HepG2 (cell line): Measurements from ENCODE around the gene CHD2. TPM values are rescaled to one million over a fixed set of nuclear protein-coding genes. Genes with fewer than 3 reads are reported as not detected.
A peak's percentile ranks its signal among the peaks of the same experiment; 100 is the strongest.

Source experiments
- ATM ChIP-seq: fragments of 450-650 bp; IDR thresholded peaks from 2 replicates; pipeline ENCODE4 v1.7.1; 2017; ENCODE audit warnings: mild to moderate bottlenecking, borderline replicate concordance
- BHLHE40 ChIP-seq: IDR thresholded peaks from 2 replicates; pipeline ENCODE4 v1.6.1; 2011; ENCODE audit warnings: low read length, improper control_type of control experiment
- FOXK2 ChIP-seq: fragments of 450-650 bp; IDR thresholded peaks from 2 replicates; pipeline ENCODE4 v1.6.1; 2016
- HNF4A ChIP-seq: sonication (generic); formaldehyde crosslinking; IDR thresholded peaks from 2 replicates; pipeline ENCODE4 v1.4.0; 2020; ENCODE audit warnings: missing genetic modification reagents
- NCOA2 ChIP-seq: sonication (generic); formaldehyde crosslinking; IDR thresholded peaks from 2 replicates; pipeline ENCODE4 v1.8.0; 2022; ENCODE audit warnings: inconsistent platforms
- NFIC ChIP-seq: IDR thresholded peaks from 2 replicates; pipeline ENCODE4 v1.6.1; 2012; ENCODE audit warnings: mild to moderate bottlenecking, low read length, inconsistent platforms
- PHF5A ChIP-seq: IDR thresholded peaks from one replicate; pipeline ENCODE4 v1.6.1; 2018; ENCODE audit warnings: low read depth, missing genetic modification reagents; ENCODE audit not compliant: unreplicated experiment
- PHF8 ChIP-seq: sonication (generic); formaldehyde crosslinking; IDR thresholded peaks from 2 replicates; pipeline ENCODE4 v1.5.0; 2020; ENCODE audit warnings: missing genetic modification reagents
- PLRG1 ChIP-seq: fragments of 450-650 bp; conservative IDR thresholded peaks from 2 replicates; pipeline ENCODE4 v1.6.1; 2016
- POLR2G ChIP-seq: fragments of 200-400 bp; formaldehyde crosslinking; IDR thresholded peaks from 2 replicates; pipeline ENCODE4 v1.6.1; 2018; ENCODE audit warnings: mild to moderate bottlenecking, low read depth, low read length, moderate library complexity
- SIN3B ChIP-seq: fragments of 150-350 bp; IDR thresholded peaks from 2 replicates; pipeline ENCODE4 v1.6.1; 2014; ENCODE audit warnings: low read length
- STAT5B ChIP-seq: sonication (generic); formaldehyde crosslinking; IDR thresholded peaks from 2 replicates; pipeline ENCODE4 v1.4.0; 2020; ENCODE audit warnings: missing genetic modification reagents
- TBX3 ChIP-seq: fragments of 450-650 bp; IDR thresholded peaks from 2 replicates; pipeline ENCODE4 v1.6.1; 2017; ENCODE audit warnings: antibody characterized with exemption, mild to moderate bottlenecking, inconsistent platforms, borderline replicate concordance
- ZBTB21 ChIP-seq: sonication (generic); formaldehyde crosslinking; IDR thresholded peaks from 2 replicates; pipeline ENCODE4 v1.4.0; 2020; ENCODE audit warnings: missing genetic modification reagents
- ZNF260 ChIP-seq: sonication (generic); formaldehyde crosslinking; IDR thresholded peaks from 2 replicates; pipeline ENCODE4 v1.4.0; 2020; ENCODE audit warnings: missing genetic modification reagents, low read depth, mild to moderate bottlenecking, borderline replicate concordance
- ZNF274 ChIP-seq: sonication (generic); formaldehyde crosslinking; IDR thresholded peaks from 2 replicates; pipeline ENCODE4 v1.5.1; 2020; ENCODE audit warnings: mild to moderate bottlenecking, missing genetic modification reagents
- ZNF496 ChIP-seq: sonication (generic); formaldehyde crosslinking; IDR thresholded peaks from 2 replicates; pipeline ENCODE4 v1.8.1; 2023; ENCODE audit warnings: mild to moderate bottlenecking, moderate library complexity, missing genetic modification reagents; ENCODE audit not compliant: insufficient replicate concordance
- ZNF547 ChIP-seq: sonication (generic); formaldehyde crosslinking; IDR thresholded peaks from 2 replicates; pipeline ENCODE4 v1.5.1; 2020; ENCODE audit warnings: mild to moderate bottlenecking, missing genetic modification reagents
- ZNF737 ChIP-seq: sonication (generic); formaldehyde crosslinking; IDR thresholded peaks from 2 replicates; pipeline ENCODE4 v1.5.0; 2020; ENCODE audit warnings: missing genetic modification reagents, mild to moderate bottlenecking, borderline replicate concordance
- ZNF879 ChIP-seq: sonication (generic); formaldehyde crosslinking; IDR thresholded peaks from 2 replicates; pipeline ENCODE4 v1.8.1; 2023; ENCODE audit warnings: missing genetic modification reagents
- polyA plus RNA-seq, 8 experiments: library from polyadenylated mRNA; depleted of rRNA in 3 of 8; stranded (reverse) in 7 of 8; unstranded in 1 of 8; fragments of >200 nt; fragmentation: Illumina TruSeq in 4 of 8; extraction: Trizol in 4 of 8; gene quantifications; 2 replicates each; pipeline versions ENCODE4 v1.2.1 to v1.2.3, GENCODE V29; 2011 to 2016; ENCODE audit warnings: low read depth in 4 of 8, missing spikeins in 1 of 8, mixed read lengths in 1 of 8; ENCODE audit not compliant: insufficient read depth in 1 of 8
- total RNA-seq, 5 experiments: library from RNA; depleted of rRNA; stranded (reverse); fragments of >200 nt; fragmentation: Illumina TruSeq; extraction: Trizol; gene quantifications; 2 replicates each; pipeline ENCODE4 v1.2.3, GENCODE V29; 2016; ENCODE audit warnings: low read depth in 1 of 5
- TF ChIP-seq, protein P1 (sequence below): sonication (generic); formaldehyde crosslinking; IDR thresholded peaks from 2 replicates; pipeline ENCODE4 v1.9.0; 2021; ENCODE audit warnings: missing genetic modification reagents, mild to moderate bottlenecking, borderline replicate concordance
- TF ChIP-seq, protein P2 (sequence below): sonication (generic); formaldehyde crosslinking; IDR thresholded peaks from 2 replicates; pipeline ENCODE4 v1.5.0; 2020; ENCODE audit warnings: missing genetic modification reagents
- TF ChIP-seq, protein P3 (sequence below): sonication (generic); formaldehyde crosslinking; IDR thresholded peaks from 2 replicates; pipeline ENCODE4 v1.4.0; 2020; ENCODE audit warnings: low read depth, mild to moderate bottlenecking, missing genetic modification reagents
- TF ChIP-seq, protein P4 (sequence below): sonication (generic); formaldehyde crosslinking; IDR thresholded peaks from 2 replicates; pipeline ENCODE4 v1.5.0; 2020; ENCODE audit warnings: mild to moderate bottlenecking, missing genetic modification reagents
- TF ChIP-seq, protein P5 (sequence below): sonication (generic); formaldehyde crosslinking; IDR thresholded peaks from 2 replicates; pipeline ENCODE4 v1.5.0; 2020; ENCODE audit warnings: missing genetic modification reagents, mild to moderate bottlenecking, borderline replicate concordance

CHD2 gene
- total and polyA plus RNA-seq, 2 of the 13 experiments (the other 11 are each of a cell fraction or from before 2014, with no cell fraction given): 54.0 to 54.1 TPM

DNA sequence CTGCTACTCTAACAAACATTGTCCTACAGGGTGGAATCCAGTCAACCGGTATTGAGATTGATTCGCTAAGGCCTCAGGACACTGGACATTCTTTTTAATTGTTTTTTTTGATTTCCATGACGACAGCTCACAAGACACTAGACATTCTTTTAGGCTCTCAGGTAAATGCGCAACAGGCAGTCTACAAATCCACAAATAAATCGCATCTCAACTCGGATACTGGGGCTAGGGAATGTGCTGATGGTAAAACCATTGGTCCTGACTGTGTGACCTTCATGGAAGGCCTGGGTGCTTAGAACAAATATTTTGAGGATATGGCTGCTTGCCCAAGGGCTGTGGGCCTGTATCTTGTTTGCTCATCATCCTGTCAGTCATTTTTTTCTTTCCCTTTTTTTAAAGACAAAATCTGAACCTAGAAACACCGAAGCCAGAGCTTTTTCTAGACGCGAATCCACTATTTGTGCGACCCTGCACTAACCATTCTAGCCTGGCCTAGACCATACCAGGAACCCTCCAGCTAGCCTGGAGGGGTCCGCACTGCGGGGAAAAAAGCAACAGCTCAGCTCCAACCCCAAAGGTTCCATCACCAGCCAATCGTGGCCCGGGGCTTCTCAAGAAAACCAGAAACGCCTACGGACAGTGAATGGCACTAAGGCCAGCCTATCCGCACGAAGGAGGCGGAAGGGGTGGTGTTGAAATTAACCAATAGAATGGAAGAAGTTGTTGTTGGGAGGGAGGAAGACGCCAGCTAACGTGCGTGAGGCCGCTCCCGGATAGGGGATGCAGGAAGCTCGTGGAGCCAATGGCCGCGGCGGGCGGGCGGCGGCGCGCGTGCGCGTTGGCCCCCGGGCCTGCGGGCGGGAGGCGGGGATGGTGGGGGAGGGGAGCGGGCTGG, 18.1 kb upstream of the CHD2 start (continued):
- TF ChIP-seq, protein P1, sequence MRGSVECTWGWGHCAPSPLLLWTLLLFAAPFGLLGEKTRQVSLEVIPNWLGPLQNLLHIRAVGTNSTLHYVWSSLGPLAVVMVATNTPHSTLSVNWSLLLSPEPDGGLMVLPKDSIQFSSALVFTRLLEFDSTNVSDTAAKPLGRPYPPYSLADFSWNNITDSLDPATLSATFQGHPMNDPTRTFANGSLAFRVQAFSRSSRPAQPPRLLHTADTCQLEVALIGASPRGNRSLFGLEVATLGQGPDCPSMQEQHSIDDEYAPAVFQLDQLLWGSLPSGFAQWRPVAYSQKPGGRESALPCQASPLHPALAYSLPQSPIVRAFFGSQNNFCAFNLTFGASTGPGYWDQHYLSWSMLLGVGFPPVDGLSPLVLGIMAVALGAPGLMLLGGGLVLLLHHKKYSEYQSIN (CRISPR knock-in tag): no peak
- no peak for TF ChIP-seq ZBTB21
- TF ChIP-seq PHF8: peak; percentile 79
- TF ChIP-seq FOXK2: peak; percentile 57
- TF ChIP-seq, protein P2, sequence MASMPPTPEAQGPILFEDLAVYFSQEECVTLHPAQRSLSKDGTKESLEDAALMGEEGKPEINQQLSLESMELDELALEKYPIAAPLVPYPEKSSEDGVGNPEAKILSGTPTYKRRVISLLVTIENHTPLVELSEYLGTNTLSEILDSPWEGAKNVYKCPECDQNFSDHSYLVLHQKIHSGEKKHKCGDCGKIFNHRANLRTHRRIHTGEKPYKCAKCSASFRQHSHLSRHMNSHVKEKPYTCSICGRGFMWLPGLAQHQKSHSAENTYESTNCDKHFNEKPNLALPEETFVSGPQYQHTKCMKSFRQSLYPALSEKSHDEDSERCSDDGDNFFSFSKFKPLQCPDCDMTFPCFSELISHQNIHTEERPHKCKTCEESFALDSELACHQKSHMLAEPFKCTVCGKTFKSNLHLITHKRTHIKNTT (CRISPR knock-in tag): no peak
- no peak for TF ChIP-seq SIN3B
- no peak for TF ChIP-seq PHF5A
- TF ChIP-seq ZNF879: peak; percentile 74; the same call in 1 of the 2 replicates
- no peak for TF ChIP-seq PLRG1
- 0 out of 2 replicates have a peak, but pooled peaks have one; percentile 68 for TF ChIP-seq ZNF547 (CRISPR knock-in tag)
- no peak for TF ChIP-seq TBX3
- no peak for TF ChIP-seq BHLHE40
- no peak for TF ChIP-seq ZNF260 (CRISPR knock-in tag)
- no peak for TF ChIP-seq ZNF274 (CRISPR knock-in tag)
- TF ChIP-seq, protein P3, sequence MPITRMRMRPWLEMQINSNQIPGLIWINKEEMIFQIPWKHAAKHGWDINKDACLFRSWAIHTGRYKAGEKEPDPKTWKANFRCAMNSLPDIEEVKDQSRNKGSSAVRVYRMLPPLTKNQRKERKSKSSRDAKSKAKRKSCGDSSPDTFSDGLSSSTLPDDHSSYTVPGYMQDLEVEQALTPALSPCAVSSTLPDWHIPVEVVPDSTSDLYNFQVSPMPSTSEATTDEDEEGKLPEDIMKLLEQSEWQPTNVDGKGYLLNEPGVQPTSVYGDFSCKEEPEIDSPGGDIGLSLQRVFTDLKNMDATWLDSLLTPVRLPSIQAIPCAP: no peak
- TF ChIP-seq ZNF737 (CRISPR knock-in tag): no peak
- TF ChIP-seq NFIC: no peak
- TF ChIP-seq NCOA2: no peak
- TF ChIP-seq STAT5B (CRISPR knock-in tag): no peak
- no peak for TF ChIP-seq HNF4A (CRISPR knock-in tag)
- TF ChIP-seq, protein P4, sequence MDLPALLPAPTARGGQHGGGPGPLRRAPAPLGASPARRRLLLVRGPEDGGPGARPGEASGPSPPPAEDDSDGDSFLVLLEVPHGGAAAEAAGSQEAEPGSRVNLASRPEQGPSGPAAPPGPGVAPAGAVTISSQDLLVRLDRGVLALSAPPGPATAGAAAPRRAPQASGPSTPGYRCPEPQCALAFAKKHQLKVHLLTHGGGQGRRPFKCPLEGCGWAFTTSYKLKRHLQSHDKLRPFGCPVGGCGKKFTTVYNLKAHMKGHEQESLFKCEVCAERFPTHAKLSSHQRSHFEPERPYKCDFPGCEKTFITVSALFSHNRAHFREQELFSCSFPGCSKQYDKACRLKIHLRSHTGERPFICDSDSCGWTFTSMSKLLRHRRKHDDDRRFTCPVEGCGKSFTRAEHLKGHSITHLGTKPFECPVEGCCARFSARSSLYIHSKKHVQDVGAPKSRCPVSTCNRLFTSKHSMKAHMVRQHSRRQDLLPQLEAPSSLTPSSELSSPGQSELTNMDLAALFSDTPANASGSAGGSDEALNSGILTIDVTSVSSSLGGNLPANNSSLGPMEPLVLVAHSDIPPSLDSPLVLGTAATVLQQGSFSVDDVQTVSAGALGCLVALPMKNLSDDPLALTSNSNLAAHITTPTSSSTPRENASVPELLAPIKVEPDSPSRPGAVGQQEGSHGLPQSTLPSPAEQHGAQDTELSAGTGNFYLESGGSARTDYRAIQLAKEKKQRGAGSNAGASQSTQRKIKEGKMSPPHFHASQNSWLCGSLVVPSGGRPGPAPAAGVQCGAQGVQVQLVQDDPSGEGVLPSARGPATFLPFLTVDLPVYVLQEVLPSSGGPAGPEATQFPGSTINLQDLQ (CRISPR knock-in tag): no peak
- no peak for TF ChIP-seq ZNF496 (CRISPR knock-in tag)
- TF ChIP-seq ATM: no peak
- TF ChIP-seq POLR2G: peak; percentile 100
- TF ChIP-seq, protein P5, sequence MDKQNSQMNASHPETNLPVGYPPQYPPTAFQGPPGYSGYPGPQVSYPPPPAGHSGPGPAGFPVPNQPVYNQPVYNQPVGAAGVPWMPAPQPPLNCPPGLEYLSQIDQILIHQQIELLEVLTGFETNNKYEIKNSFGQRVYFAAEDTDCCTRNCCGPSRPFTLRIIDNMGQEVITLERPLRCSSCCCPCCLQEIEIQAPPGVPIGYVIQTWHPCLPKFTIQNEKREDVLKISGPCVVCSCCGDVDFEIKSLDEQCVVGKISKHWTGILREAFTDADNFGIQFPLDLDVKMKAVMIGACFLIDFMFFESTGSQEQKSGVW: no peak
